SK-N-SH (cell line): ENCODE data around the gene NFKBIE. TPM values are rescaled to one million over a fixed set of nuclear protein-coding genes. Genes with fewer than 3 reads are reported as not detected.

Source experiments
- CTCF ChIA-PET: fragments of 300-600, 350-600 bp; formaldehyde crosslinking; extraction: SDS; loops from one replicate; lab custom pipeline; 2021; lab: Yijun Ruan, JAX
- POLR2A ChIA-PET: fragments of 350-600 bp; sonication (Branson Sonifier 250); formaldehyde crosslinking; extraction: SDS; loops from one replicate; lab custom pipeline; 2020; ENCODE audit warnings: antibody characterized with exemption, inconsistent platforms; lab: Yijun Ruan, JAX
- DNase-seq: peaks from one replicate; pipeline ENCODE4 v3.0.0; 2012
- H2AFZ ChIP-seq: fragments of 200-600 bp; sonication (generic); 2 replicates; pipeline ENCODE4 v1.8.1; 2016; ENCODE audit warnings: antibody characterized with exemption, mild to moderate bottlenecking, low read depth
- H3F3A ChIP-seq: fragments of 200-600 bp; sonication (generic); replicated peaks from 2 replicates; pipeline ENCODE3; 2016; ENCODE audit warnings: antibody characterized with exemption, mild to moderate bottlenecking; ENCODE audit not compliant: insufficient read depth
- H3K27ac ChIP-seq, 2 experiments: fragments of 200-500 bp in 1 of 2; fragments of 200-600 bp in 1 of 2; sonication (Bioruptor generic) in 1 of 2; sonication (generic), shearing (Covaris generic) in 1 of 2; 2 replicates each; pipeline versions ENCODE4 v1.5.1 to v1.6.1; 2014 to 2016; ENCODE audit warnings: low read depth in 2 of 2, inconsistent platforms in 1 of 2, low read length in 1 of 2, mild to moderate bottlenecking in 1 of 2, mixed read lengths in 1 of 2
- H3K27me3 ChIP-seq: fragments of 200-600 bp; sonication (generic), shearing (Covaris generic); 2 replicates; pipeline ENCODE4 v1.6.1; 2016; ENCODE audit warnings: mixed run types; ENCODE audit not compliant: insufficient read depth
- H3K36me3 ChIP-seq, 2 experiments: fragments of 200-500 bp in 1 of 2; fragments of 200-600 bp in 1 of 2; sonication (Bioruptor generic) in 1 of 2; sonication (generic) in 1 of 2; replicated peaks in 1 of 2; 2 replicates each; pipeline versions ENCODE3 to v1.5.1; 2014 to 2016; ENCODE audit warnings: low read length in 1 of 2, mild to moderate bottlenecking in 1 of 2; ENCODE audit not compliant: insufficient read depth in 2 of 2, control insufficient read depth in 1 of 2
- H3K4me1 ChIP-seq, 2 experiments: fragments of 200-500 bp in 1 of 2; fragments of 200-600 bp in 1 of 2; sonication (Bioruptor generic) in 1 of 2; sonication (generic), shearing (Covaris generic) in 1 of 2; 2 replicates each; pipeline versions ENCODE4 v1.5.1 to v1.6.1; 2014 to 2016; ENCODE audit warnings: low read depth in 1 of 2, low read length in 1 of 2, mixed run types in 1 of 2; ENCODE audit not compliant: insufficient read depth in 2 of 2, control insufficient read depth in 1 of 2
- H3K4me2 ChIP-seq: fragments of 200-600 bp; sonication (generic), shearing (Covaris generic); 2 replicates; pipeline ENCODE4 v1.6.1; 2017; ENCODE audit warnings: mixed run types
- H3K4me3 ChIP-seq, 2 experiments: fragments of 200-500 bp in 1 of 2; fragments of 200-600 bp in 1 of 2; sonication (Bioruptor generic) in 1 of 2; sonication (generic), shearing (Covaris generic) in 1 of 2; 2 replicates each; pipeline versions ENCODE4 v1.5.1 to v1.8.1; 2014 to 2016; ENCODE audit warnings: low read depth in 2 of 2, inconsistent platforms in 1 of 2, low read length in 1 of 2, mild to moderate bottlenecking in 1 of 2, mixed read lengths in 1 of 2, moderate library complexity in 1 of 2
- H3K79me2 ChIP-seq: fragments of 200-600 bp; sonication (generic); 2 replicates; pipeline ENCODE4 v1.8.1; 2017; ENCODE audit warnings: mild to moderate bottlenecking; ENCODE audit not compliant: insufficient read depth
- H3K9ac ChIP-seq: fragments of 200-600 bp; sonication (generic); 2 replicates; pipeline ENCODE4 v1.6.1; 2017; ENCODE audit warnings: mixed run types
- H3K9me2 ChIP-seq: fragments of 200-600 bp; sonication (generic); 2 replicates; pipeline ENCODE4 v1.6.1; 2017; ENCODE audit warnings: mixed run types
- H3K9me3 ChIP-seq: fragments of 200-600 bp; sonication (generic); 2 replicates; pipeline ENCODE4 v1.6.1; 2017; ENCODE audit warnings: mixed run types, mild to moderate bottlenecking, moderate library complexity
- H4K20me1 ChIP-seq: fragments of 200-600 bp; sonication (generic); 2 replicates; pipeline ENCODE4 v1.6.1; 2017; ENCODE audit warnings: mild to moderate bottlenecking, mixed run types; ENCODE audit not compliant: insufficient read depth
- CTCF ChIP-seq: fragments of 200-600 bp; sonication (generic); IDR thresholded peaks from 2 replicates; pipeline ENCODE4 v1.6.1; 2017; ENCODE audit warnings: antibody characterized with exemption, mild to moderate bottlenecking, moderate library complexity
- FOXJ3 ChIP-seq: sonication (generic); formaldehyde crosslinking; IDR thresholded peaks from 2 replicates; pipeline ENCODE4 v1.5.1; 2020; ENCODE audit warnings: mild to moderate bottlenecking, missing genetic modification reagents
- GABPA ChIP-seq: IDR thresholded peaks from 2 replicates; pipeline ENCODE4 v1.4.0; 2012; ENCODE audit warnings: low read depth, mild to moderate bottlenecking
- MXI1 ChIP-seq: IDR thresholded peaks from 2 replicates; pipeline ENCODE4 v1.6.1; 2012; ENCODE audit warnings: mild to moderate bottlenecking, low read depth, low read length, improper control_type of control experiment
- NRF1 ChIP-seq: IDR thresholded peaks from 2 replicates; pipeline ENCODE4 v1.6.1; 2012; ENCODE audit warnings: low read depth, mild to moderate bottlenecking, low read length
- POLR2AphosphoS5 ChIP-seq: IDR thresholded peaks from 2 replicates; pipeline ENCODE4 v1.6.1; 2012; ENCODE audit warnings: low read depth, low read length
- RFX5 ChIP-seq: IDR thresholded peaks from 2 replicates; pipeline ENCODE4 v1.6.1; 2012; ENCODE audit warnings: mild to moderate bottlenecking, improper control_type of control experiment, low read length
- SMC3 ChIP-seq: IDR thresholded peaks from 2 replicates; pipeline ENCODE4 v1.6.1; 2012; ENCODE audit warnings: low read depth, low read length, improper control_type of control experiment
- TEAD4 ChIP-seq: IDR thresholded peaks from 2 replicates; pipeline ENCODE4 v1.4.0; 2012; ENCODE audit warnings: mild to moderate bottlenecking, borderline replicate concordance; ENCODE audit not compliant: insufficient read depth
- WGBS: methylation state at CpG from one replicate; pipeline ENCODE4 v1.1.6; 2017; ENCODE audit warnings: low lambda C conversion rate; 5-methylcytosine and 5-hydroxymethylcytosine counted together
- polyA plus RNA-seq, 3 experiments: library from polyadenylated mRNA; depleted of rRNA; stranded (reverse); fragments of >200 nt; gene quantifications; 2 replicates each; pipeline ENCODE4 v1.2.3, GENCODE V29; 2012
- TF ChIP-seq, protein P1 (sequence below): IDR thresholded peaks from 2 replicates; pipeline ENCODE4 v1.6.1; 2012; ENCODE audit warnings: mild to moderate bottlenecking, low read depth, low read length, moderate library complexity

NFKBIE gene
- polyA plus RNA-seq, 1 of the 3 experiments (the other 2 are of a cell fraction), result 5.8 TPM

- TF ChIP-seq CTCF, result no peak
- TF ChIP-seq GABPA, result no peak
These were observed 21.4 kb upstream of the NFKBIE start (continued) for GRCh38 chr6:44286747-44287146.

DNA sequence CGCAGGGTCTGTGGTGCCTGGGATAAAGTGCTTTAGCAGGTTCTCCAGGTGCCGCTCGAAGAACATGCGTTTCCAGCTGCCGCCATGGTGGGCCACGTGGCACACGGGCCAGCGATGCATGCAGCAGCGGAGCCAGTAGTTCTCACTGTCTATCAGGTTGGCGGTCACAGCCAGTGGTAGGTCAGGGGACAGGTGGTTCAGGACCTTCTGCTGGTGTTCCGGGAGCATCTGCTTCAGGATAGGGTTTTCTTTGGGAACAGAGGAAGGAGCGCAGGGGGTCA lies 20.9 kb upstream of the NFKBIE start:
- TF ChIP-seq MXI1, result no peak
- TF ChIP-seq SMC3, result no peak
- TF ChIP-seq, protein P1, sequence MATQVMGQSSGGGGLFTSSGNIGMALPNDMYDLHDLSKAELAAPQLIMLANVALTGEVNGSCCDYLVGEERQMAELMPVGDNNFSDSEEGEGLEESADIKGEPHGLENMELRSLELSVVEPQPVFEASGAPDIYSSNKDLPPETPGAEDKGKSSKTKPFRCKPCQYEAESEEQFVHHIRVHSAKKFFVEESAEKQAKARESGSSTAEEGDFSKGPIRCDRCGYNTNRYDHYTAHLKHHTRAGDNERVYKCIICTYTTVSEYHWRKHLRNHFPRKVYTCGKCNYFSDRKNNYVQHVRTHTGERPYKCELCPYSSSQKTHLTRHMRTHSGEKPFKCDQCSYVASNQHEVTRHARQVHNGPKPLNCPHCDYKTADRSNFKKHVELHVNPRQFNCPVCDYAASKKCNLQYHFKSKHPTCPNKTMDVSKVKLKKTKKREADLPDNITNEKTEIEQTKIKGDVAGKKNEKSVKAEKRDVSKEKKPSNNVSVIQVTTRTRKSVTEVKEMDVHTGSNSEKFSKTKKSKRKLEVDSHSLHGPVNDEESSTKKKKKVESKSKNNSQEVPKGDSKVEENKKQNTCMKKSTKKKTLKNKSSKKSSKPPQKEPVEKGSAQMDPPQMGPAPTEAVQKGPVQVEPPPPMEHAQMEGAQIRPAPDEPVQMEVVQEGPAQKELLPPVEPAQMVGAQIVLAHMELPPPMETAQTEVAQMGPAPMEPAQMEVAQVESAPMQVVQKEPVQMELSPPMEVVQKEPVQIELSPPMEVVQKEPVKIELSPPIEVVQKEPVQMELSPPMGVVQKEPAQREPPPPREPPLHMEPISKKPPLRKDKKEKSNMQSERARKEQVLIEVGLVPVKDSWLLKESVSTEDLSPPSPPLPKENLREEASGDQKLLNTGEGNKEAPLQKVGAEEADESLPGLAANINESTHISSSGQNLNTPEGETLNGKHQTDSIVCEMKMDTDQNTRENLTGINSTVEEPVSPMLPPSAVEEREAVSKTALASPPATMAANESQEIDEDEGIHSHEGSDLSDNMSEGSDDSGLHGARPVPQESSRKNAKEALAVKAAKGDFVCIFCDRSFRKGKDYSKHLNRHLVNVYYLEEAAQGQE, result no peak
- no peak for TF ChIP-seq POLR2AphosphoS5
- no peak for TF ChIP-seq FOXJ3
- TF ChIP-seq RFX5, result no peak
- no peak for TF ChIP-seq NRF1
- TF ChIP-seq CTCF, result no peak
- no peak for TF ChIP-seq TEAD4
- Histone ChIP-seq H4K20me1 (no peaks in the 10 kb centered on the region), H3K9ac (no peak overlapping the region), H3K9me2 (no peaks in the 10 kb centered on the region), H3K4me2 (no peak overlapping the region), H3K79me2 (no peaks in the 10 kb centered on the region), H2AFZ (no peak overlapping the region), H3K27ac (no peak overlapping the region), H3K9me3 (no peaks in the 10 kb centered on the region), H3K4me1 (peaks cover 0 to 8% of the 10 kb centered on the region in 2 experiments; a peak in 1 of 4 replicates), H3K4me3 (no peak overlapping the region), H3K27me3 (peaks cover 10% of the 10 kb centered on the region), H3K36me3 (no peaks in the 10 kb centered on the region), H3F3A (no peaks in the 10 kb centered on the region)
- CTCF ChIA-PET, result no interaction called here
- POLR2A ChIA-PET, result no interaction called here
- 80% methylated on average over 2 of the region's 12 CpGs for WGBS
- DNase-seq, result no peak
